ENCODE results near the gene IL12RB1.
"Not testable (repeated sequence)": the region's sequence is repeated elsewhere in the genome, so short reads cannot be mapped to it uniquely, and the experiment has no call there.

IL12RB1 gene

DNA sequence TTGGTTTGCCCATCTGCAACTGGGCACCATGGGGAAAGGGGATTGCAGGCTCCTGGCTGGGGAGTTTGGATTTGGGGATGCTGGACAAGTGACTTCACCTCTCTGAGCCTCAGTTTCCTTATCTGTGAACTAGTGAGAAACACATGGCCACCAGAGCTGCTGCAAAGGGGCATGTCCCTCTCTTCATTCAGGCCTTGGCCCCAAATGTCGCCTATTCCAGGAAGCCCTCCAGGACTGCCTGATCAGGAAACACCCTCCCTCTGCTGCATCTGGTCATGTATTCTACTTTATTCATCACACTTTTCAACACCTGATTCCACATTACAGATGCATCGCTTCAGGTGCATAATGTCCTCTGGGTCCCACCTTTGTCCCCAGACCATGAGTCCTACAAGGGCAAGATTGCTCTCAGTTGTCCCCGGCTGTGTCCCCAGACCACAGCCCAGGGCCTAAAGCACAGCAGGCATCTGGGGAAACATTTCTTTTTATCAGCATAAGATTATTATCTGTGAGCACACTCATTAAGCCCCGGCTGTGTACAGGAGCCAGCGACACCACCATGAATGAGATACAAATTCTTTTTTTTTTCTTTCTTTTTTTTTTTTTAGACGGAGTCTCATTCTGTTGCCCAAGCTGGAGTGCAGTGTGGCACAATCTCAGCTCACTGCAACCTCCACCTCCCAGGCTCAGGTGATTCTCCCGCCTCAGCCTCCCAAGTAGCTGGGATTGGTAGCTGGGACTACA lies 41.3 kb downstream of the IL12RB1 start:
- no peak for DNase-seq (ENCODE audit: low spot score)

DNA sequence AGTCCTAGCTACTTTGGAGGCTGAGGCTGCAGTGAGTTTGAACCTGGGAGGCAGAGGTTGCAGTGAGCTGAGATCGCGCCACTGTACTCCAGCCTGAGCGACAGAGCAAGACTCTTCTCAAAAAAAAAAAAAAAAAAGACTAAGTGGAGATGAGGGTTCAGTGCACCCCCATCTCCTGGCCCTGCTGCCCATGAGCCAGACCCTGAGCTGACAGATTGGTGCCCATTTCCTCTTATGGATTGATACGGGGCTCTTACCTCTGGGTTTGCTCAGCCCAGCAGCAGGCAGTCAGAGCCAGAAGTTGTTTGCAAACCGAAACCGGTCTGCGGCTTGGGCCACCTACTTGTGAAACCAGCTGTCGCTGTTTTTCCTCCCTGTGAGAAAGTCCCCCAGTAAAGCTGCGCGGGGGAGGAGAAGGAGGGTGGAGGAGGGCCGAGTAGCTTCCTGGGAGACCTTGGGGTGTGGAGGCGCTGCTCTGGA lies 41.9 kb downstream of the IL12RB1 start:
- DNase-seq (ENCODE audit: low spot score) = no peak

DNA sequence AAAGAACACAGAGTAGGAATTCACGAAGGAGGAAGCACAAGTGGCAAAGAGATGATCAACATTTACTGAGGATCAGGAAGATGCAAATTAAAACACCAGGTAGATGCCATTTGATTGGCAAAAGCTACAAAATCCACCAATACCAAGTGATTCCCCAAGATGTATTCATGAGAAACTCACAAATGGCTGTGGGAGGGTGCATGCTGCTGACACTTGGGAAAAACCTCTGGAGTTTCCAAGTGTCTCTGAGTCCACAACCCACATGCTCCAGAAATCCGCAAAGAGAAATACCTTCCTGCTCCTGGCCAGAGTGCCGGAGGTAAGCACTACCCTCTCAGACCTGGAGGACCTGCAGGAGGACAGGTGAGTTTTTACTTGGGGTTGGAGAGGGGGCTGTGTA lies 43.1 kb downstream of the IL12RB1 start:
- DNase-seq (ENCODE audit: low spot score) = no peak

GRCh38 chr19:18041054-18041453 lies 45.7 kb downstream of the IL12RB1 start:
- no peak for DNase-seq (ENCODE audit: low spot score)

GRCh38 chr19:18032102-18032501 lies 54.6 kb downstream of the IL12RB1 start:
- DNase-seq (ENCODE audit: low spot score) = not testable (repeated sequence)

DNA sequence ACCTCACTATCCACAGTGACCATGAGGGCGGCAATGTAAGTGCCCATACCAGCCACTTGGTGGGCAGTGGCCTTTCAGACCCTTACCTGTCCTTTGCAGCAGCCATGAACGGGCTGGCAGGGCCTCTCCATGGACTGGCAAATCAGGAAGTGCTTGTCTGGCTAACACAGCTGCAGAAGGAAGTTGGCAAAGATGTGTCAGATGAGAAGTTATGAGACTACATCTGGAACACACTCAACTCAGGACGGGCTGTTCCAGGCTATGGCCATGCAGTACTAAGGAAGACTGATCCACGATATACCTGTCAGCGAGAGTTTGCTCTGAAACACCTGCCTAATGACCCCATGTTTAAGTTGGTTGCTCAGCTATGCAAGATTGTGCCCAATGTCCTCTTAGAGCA lies 55.3 kb downstream of the IL12RB1 start:
- not testable (repeated sequence) for DNase-seq (ENCODE audit: low spot score)

DNA sequence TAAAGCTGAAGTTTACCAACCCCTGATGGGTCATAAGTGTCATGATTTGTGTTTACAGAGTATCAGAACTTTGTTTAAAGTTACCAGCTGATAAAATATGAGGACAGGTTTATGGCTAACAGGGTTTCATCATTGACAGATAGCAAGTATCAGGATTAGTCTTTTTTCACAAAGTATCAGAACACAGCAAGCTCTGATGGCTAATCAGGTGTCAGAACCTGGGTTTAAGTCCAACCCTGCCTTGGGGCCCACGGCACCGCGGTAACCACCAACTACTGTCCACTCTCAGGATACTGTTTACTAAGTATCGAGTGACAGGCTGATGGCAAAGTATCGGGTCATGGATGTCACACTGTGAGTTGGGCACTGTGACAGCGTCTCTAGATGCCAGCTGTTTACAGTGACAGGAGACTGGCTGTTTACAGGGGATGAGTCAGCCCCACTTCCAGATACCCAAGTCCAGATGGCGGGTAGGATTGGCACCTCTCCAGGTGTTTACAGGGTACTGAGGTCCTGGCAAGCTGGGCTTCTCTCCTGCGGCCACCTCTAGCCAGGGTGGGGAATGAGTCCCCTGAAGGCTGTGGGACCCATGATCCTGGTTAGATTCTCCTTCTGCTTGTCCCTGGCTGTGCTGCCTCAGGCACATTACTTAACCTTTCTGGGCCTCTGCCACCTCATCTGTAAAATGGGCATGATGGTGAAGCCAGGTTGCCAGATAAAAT lies 57.0 kb downstream of the IL12RB1 start:
- DNase-seq (ENCODE audit: low spot score) = no peak

DNA sequence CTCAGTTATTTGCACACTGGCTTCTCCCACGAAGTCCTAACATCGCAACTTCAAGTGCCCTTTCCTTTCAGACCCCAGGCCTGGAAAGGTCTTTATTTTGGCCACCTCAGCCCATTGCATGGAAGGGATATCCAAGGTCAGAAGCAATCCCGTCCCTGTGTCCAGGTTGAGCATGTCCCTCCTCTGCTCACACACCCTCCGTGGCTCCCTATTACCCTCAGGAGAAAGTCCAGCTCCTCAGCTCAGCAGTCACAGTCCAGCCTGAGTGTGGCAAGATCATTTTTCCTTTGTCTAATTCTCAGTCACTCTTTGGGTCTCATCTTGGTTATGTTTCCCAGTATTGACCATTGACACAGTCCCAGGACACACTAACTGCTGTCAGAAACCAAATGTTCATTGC lies 59.6 kb downstream of the IL12RB1 start:
- DNase-seq (ENCODE audit: low spot score) = no peak

DNA sequence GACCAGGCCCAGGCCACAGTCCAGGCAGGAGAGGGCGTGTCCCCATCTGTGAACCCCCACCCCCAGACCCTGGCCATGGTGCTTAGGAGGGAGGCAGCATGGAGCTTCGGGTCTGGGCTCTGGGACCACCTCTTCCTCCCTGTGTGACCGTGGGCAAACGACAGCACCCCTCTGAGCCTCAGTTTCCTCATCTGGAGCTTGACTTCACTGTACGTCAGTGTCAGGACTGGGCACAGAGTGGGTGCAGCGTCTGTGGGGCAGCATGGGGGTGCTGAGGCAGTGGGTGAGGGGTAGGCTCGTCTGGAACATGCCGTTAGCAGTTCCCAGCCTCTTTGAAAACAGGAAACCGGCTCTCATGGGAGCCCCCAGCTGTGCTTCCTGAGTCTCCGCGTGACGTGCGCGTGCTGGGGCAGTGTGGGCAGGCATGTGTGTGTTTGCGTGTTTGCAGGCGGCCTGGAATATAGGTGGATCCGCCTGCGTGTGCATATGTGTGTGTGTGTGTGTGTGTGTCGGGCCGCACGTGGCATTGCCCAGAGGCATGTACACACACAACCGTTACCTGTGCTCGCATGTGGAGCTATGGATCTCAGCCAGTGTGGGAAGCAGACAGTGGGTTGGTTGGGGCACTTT lies 63.0 kb downstream of the IL12RB1 start:
- peak; percentile 51 for DNase-seq (ENCODE audit: low spot score)

DNA sequence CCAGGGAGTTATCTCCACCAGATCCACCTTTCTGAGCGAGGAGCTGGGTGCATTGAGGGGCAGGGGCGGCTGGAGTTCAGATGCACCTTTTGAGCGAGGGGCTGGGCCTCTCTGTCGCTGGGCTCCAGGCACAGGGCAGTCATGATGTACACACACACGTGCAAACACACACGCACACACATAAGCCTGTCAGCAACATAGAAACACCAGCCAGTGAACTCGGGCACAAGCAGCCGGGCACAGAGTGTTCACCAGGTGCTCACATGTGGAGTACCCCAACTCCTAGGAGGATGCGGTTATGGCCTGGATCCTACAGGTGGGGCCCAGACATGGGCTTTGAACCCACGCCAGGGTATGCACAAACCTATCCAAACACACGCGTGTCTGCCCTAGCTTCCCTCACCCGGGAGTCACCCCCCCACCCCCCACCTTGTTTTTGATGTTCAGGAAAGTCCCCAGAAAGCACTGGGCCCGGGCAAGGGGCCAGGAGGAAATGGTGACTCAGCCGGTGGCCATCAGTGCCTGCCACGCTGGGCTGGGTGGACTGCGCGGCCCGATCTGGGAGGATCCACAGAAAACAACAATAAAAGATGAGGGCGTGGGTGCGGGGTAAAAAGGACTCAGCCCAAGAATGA lies 65.5 kb downstream of the IL12RB1 start:
- no peak for DNase-seq (ENCODE audit: low spot score)

GRCh38 chr19:18020212-18021085 lies 66.3 kb downstream of the IL12RB1 start:
- DNase-seq (ENCODE audit: low spot score) = no peak

GRCh38 chr19:18017275-18018083 lies 69.3 kb downstream of the IL12RB1 start:
- no peak for DNase-seq (ENCODE audit: low spot score)

DNA sequence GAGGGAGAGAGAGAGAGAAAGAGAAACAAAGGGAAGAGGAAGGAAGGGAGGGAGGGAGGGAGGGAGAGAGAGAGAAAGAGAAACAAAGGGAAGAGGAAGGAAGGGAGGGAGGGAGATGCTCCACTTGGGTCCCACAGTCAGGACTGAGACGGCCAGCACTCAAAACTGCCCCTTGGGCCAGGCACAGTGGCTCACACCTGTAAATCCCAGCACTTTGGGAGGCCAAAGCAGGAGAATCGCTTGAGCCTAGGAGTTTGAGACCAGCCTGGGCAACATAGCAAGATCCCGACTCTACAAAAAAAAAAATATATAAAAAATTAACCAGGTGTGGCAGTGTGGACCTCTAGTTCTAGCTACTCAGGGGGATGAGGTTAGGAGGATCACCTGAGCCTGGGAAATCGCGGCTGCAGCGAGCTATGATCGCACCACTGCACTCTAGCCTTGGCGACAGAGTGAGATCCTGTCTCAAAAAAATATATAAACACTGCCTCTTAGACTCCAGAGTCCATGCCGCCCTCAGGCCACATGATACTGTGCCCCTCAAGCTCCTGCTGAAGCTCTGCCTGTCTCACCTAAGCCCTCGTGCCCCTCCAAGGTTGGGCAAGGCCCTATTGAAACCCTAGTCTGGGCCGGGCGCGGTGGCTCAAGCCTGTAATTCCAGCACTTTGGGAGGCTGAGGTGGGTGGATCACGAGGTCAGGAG lies 70.4 kb downstream of the IL12RB1 start:
- no peak for DNase-seq (ENCODE audit: low spot score)

- DNase-seq (ENCODE audit: low spot score) = no peak
Observed at GRCh38 chr19:18014197-18014596, 72.5 kb downstream of the IL12RB1 start.

GRCh38 chr19:18013210-18014111 lies 73.3 kb downstream of the IL12RB1 start:
- no peak for DNase-seq (ENCODE audit: low spot score)

DNA sequence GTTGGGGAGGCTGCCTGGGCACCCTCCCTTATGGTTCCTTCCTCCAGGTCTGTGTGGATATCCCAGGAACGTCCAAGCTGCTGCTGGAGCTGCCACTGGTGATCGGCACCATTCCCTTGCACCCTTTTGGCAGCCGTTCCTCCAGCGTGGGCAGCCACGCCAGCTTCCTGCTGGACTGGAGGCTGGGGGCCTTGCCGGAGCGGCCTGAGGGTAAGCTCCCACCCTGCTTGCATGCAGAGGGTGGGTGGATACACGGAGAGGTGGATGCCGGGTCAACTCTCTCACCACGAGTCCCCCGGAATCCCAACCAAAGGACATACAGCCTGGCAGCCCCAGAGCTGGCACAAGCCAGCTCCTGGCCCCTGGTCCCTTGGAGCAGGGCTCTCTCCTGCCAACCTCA lies 76.6 kb downstream of the IL12RB1 start:
- DNase-seq (ENCODE audit: low spot score) = no peak

DNA sequence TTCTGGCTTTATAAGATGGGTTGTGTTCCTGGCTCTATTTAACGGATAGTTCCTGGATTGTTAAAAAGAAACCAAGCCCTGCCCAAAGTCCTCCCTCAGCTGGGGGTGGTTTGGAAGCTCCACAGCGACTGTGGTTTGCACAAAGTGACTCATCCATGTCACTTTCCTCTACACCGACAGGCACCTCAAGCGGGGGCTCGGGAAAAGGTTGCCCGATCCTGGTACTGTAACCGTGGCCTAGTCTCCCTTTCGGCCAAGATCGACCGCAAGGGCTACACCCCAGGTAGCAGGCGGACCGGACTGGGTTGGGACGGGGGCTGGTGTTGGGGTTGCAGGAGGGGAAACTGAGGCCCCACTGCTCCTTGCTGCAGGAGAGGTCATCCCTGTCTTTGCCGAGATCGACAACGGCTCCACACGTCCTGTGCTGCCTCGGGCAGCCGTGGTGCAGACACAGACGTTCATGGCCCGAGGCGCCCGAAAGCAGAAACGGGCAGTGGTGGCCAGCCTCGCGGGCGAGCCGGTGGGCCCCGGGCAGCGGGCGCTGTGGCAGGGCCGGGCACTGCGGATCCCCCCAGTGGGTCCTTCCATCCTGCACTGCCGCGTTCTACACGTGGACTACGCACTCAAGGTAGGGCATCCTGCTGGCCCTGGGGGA lies 77.2 kb downstream of the IL12RB1 start:
- no peak for DNase-seq (ENCODE audit: low spot score)

Measured in COLO829 (cell line).